PC-3 (cell line): Measurements from ENCODE around the gene SH3BP5L. TPM values are rescaled to one million over a fixed set of nuclear protein-coding genes. Genes with fewer than 3 reads are reported as not detected.

ENCODE experiments used
- ATAC-seq: fragments of 200-7000 bp; cut with Tn5 transposase; 2 replicates; pipeline ENCODE4 v1.9.1; 2020; ENCODE audit warnings: mild to moderate bottlenecking, moderate library complexity
- Bru-seq: library from RNA; stranded (reverse); fragments of 400-500 nt; gene quantifications from one replicate; lab custom pipeline; 2021; lab: Mats Ljungman, UMichigan
- BruChase-seq, 2 experiments: library from RNA; stranded (reverse); fragments of 400-500 nt; gene quantifications; one replicate each; lab custom pipeline; 2021; lab: Mats Ljungman, UMichigan
- BruUV-seq: library from RNA; stranded (reverse); fragments of 400-500 nt; replicated peaks from 2 replicates; lab custom pipeline; 2021; lab: Mats Ljungman, UMichigan
- CTCF ChIA-PET: fragments of 300-600 bp; sonication (Branson Sonifier 250); formaldehyde crosslinking; loops from one replicate; lab custom pipeline; 2022; ENCODE audit warnings: antibody characterized with exemption; lab: Charles Lee
- POLR2A ChIA-PET: fragments of 300-600 bp; sonication (Branson Sonifier 250); formaldehyde crosslinking; loops from one replicate; lab custom pipeline; 2022; ENCODE audit warnings: antibody characterized with exemption; ENCODE audit not compliant: unreplicated experiment; lab: Charles Lee
- DNase-seq: peaks from one replicate; pipeline ENCODE4 v3.0.0-alpha.2; 2015
- H2AFZ ChIP-seq: fragments of 300-600 bp; sonication (generic); 2 replicates; pipeline ENCODE4 v1.6.0; 2016; ENCODE audit warnings: antibody characterized with exemption, low read length
- H3F3A ChIP-seq: fragments of 300-600 bp; sonication (generic); one replicate; pipeline ENCODE4 v1.6.0; 2017; ENCODE audit warnings: antibody characterized with exemption, low read length, control low read depth, mild to moderate bottlenecking; ENCODE audit not compliant: unreplicated experiment
- H3K27ac ChIP-seq: fragments of 300-600 bp; sonication (generic); 2 replicates; pipeline ENCODE4 v1.5.1; 2016; ENCODE audit warnings: mild to moderate bottlenecking, low read length
- H3K27me3 ChIP-seq: fragments of 300-600 bp; sonication (generic); 2 replicates; pipeline ENCODE4 v1.6.1; 2016; ENCODE audit warnings: low read length, mixed read lengths
- H3K36me3 ChIP-seq: fragments of 300-600 bp; sonication (generic); 2 replicates; pipeline ENCODE4 v1.6.1; 2016; ENCODE audit warnings: low read depth, mixed run types, low read length, mixed read lengths
- H3K4me1 ChIP-seq: fragments of 300-600 bp; sonication (generic); 2 replicates; pipeline ENCODE4 v1.5.1; 2016; ENCODE audit warnings: low read length; ENCODE audit not compliant: insufficient read depth
- H3K4me2 ChIP-seq: fragments of 300-600 bp; sonication (generic); 2 replicates; pipeline ENCODE4 v1.6.0; 2016; ENCODE audit warnings: low read length
- H3K4me3 ChIP-seq: fragments of 300-600 bp; sonication (generic); 2 replicates; pipeline ENCODE4 v1.5.1; 2016; ENCODE audit warnings: mild to moderate bottlenecking, low read length, mixed read lengths
- H3K79me2 ChIP-seq: fragments of 300-600 bp; sonication (generic); 2 replicates; pipeline ENCODE4 v1.6.1; 2017; ENCODE audit warnings: low read length, mixed read lengths
- H3K9ac ChIP-seq: fragments of 300-600 bp; sonication (generic); 2 replicates; pipeline ENCODE4 v1.6.0; 2016; ENCODE audit warnings: mild to moderate bottlenecking, low read length
- H3K9me2 ChIP-seq: fragments of 300-600 bp; sonication (generic); replicated peaks from 2 replicates; pipeline ENCODE4 v1.6.1; 2016; ENCODE audit warnings: mixed run types, low read length, mixed read lengths
- H3K9me3 ChIP-seq: fragments of 300-600 bp; sonication (generic); 2 replicates; pipeline ENCODE4 v1.6.1; 2016; ENCODE audit warnings: low read length, mixed read lengths
- H4K20me1 ChIP-seq: fragments of 300-600 bp; sonication (generic); 2 replicates; pipeline ENCODE4 v1.6.1; 2016; ENCODE audit warnings: low read length, mixed read lengths
- CTCF ChIP-seq: fragments of 300-600 bp; sonication (generic); conservative IDR thresholded peaks from 2 replicates; pipeline ENCODE4 v1.5.1; 2017; ENCODE audit warnings: antibody characterized with exemption, low read depth, mild to moderate bottlenecking, low read length
- EZH2 ChIP-seq: fragments of 300-600 bp; sonication (generic); IDR thresholded peaks from one replicate; pipeline ENCODE4 v1.6.1; 2017; ENCODE audit warnings: antibody characterized with exemption, mild to moderate bottlenecking, low read length; ENCODE audit not compliant: unreplicated experiment
- EZH2phosphoT487 ChIP-seq: fragments of 300-600 bp; sonication (generic); IDR thresholded peaks from 2 replicates; pipeline ENCODE4 v1.6.1; 2018; ENCODE audit warnings: mild to moderate bottlenecking, antibody characterized with exemption, low read length, borderline replicate concordance
- intact Hi-C: fragments of 100-400 bp; cut with micrococcal nuclease; formaldehyde crosslinking; loops from 2 replicates; pipeline ENCODE4 v1.9.0; 2023
- long read RNA-seq: library from polyadenylated mRNA; unstranded; transcript quantifications from one replicate; pipeline ENCODE4 v2.0.0, GENCODE V29; 2021; ENCODE audit not compliant: unreplicated experiment
- total RNA-seq: library from RNA; depleted of rRNA; stranded (reverse); fragments of >200 nt; gene quantifications from 2 replicates; pipeline ENCODE4 v1.2.3, GENCODE V29; 2014; rRNA removed

The SH3BP5L gene
- 63.5 and 70.6 TPM in 2 replicates for total RNA-seq
- percentile 95 among the genes with signal in this experiment for Bru-seq, nascent RNA
- BruChase-seq, experiment 1, labeled RNA remaining after a 6-hour chase, result percentile 95 among the genes with signal in this experiment
- BruChase-seq, experiment 2, labeled RNA remaining after a 2-hour chase, result percentile 94 among the genes with signal in this experiment
- long read RNA-seq, partial matches to known transcripts, result 11 of 26 reads
- long read RNA-seq, other reads (novel, unspliced or antisense), result 12 of 26 reads

- ChIA-PET CTCF (interaction anchor here (0.5 to 1.8 kb wide), 4 partner anchors 12 to 100 kb away, joined by 5 to 12 read pairs (median 10); partner anchors contain the start of gene ZNF672), POLR2A (interaction anchor here (0.6 to 2.4 kb wide), 4 partner anchors 12 to 1616 kb away, joined by 3 to 53 read pairs (median 10); partner anchors contain the start of gene ZNF672)
- intact Hi-C loops, result loop anchor here (1.0 kb wide), 4 partner anchors 12 to 80 kb away; partner anchors contain the start of genes PGBD2 and ZNF672
- Histone ChIP-seq H3K4me3 (peak within 1 kb of the TSS; percentile 73), H3K36me3 (peaks cover 10% of the 10 kb centered on the region), H3K4me2 (peak within 1 kb of the TSS; percentile 88), H4K20me1 (no peaks in the 10 kb centered on the region), H3K9ac (peak within 1 kb of the TSS; percentile 80), H3K27ac (peak within 1 kb of the TSS; percentile 85), H2AFZ (peak within 1 kb of the TSS; percentile 95), H3K27me3 (no peaks in the 10 kb centered on the region), H3K79me2 (peaks cover 43% of the 10 kb centered on the region), H3K9me2 (no peaks in the 10 kb centered on the region), H3F3A (peaks cover 5% of the 10 kb centered on the region), H3K9me3 (no peaks in the 10 kb centered on the region), H3K4me1 (peaks cover 56% of the 10 kb centered on the region)
- TSS peak; percentile 62 for BruUV-seq
- ATAC-seq (peak; percentile 71), DNase-seq (peak; percentile 99)
- peak; percentile 99 for TF ChIP-seq CTCF
- no peak for TF ChIP-seq EZH2
These were observed at the start of gene SH3BP5L for GRCh38 chr1:248825909-248826760. TSS of gene SH3BP5L (minus strand) at chr1:248825915. CDS start at chr1:248824935, 980 bp downstream.

GRCh38 chr1:248873993-248874533, 48.3 kb upstream of the SH3BP5L start:
- Histone ChIP-seq H3K9ac (no peak overlapping the region), H2AFZ (no peak overlapping the region)
- no TSS peak for BruUV-seq

More at GRCh38 chr1:248873993-248874533, 48.3 kb upstream of the SH3BP5L start:
- intact Hi-C loops, result loop anchor here (1.0 to 2.0 kb wide), 5 partner anchors 11 to 48 kb away; partner anchors contain the start of genes PGBD2, ZNF672 and ZNF692
- H4K20me1 ChIP-seq, result no peaks in the 10 kb centered on the region
- H3K4me1 ChIP-seq, result peaks cover 9% of the 10 kb centered on the region; the same call in 1 of the 2 replicates
- peak; percentile 60 for ATAC-seq
- ChIA-PET CTCF (interaction anchor here (0.8 to 1.7 kb wide), 2 partner anchors 15 to 16 kb away, joined by 3 to 6 read pairs; partner anchors contain the start of gene ZNF692), POLR2A (no interaction called here)
- TF ChIP-seq EZH2phosphoT487, result no peak
- TF ChIP-seq EZH2, result no peak
- no peak for TF ChIP-seq CTCF
- H3K79me2 ChIP-seq, result no peaks in the 10 kb centered on the region
- peaks cover 14% of the 10 kb centered on the region for H3F3A ChIP-seq
- no peaks in the 10 kb centered on the region for H3K9me3 ChIP-seq
- no peaks in the 10 kb centered on the region for H3K27me3 ChIP-seq
- no peaks in the 10 kb centered on the region for H3K9me2 ChIP-seq
- peak overlapping the region; percentile 37; the same call in 1 of the 2 replicates for H3K27ac ChIP-seq
- H3K36me3 ChIP-seq, result no peaks in the 10 kb centered on the region
- H3K4me2 ChIP-seq, result peak overlapping the region; percentile 81
- H3K4me3 ChIP-seq, result peak overlapping the region; percentile 75
- peak; percentile 99 for DNase-seq
